ENCODE results near the gene NCBP3.
"Not testable (repeated sequence)": the region's sequence is repeated elsewhere in the genome, so short reads cannot be mapped to it uniquely, and the experiment has no call there.

NCBP3 gene

DNA sequence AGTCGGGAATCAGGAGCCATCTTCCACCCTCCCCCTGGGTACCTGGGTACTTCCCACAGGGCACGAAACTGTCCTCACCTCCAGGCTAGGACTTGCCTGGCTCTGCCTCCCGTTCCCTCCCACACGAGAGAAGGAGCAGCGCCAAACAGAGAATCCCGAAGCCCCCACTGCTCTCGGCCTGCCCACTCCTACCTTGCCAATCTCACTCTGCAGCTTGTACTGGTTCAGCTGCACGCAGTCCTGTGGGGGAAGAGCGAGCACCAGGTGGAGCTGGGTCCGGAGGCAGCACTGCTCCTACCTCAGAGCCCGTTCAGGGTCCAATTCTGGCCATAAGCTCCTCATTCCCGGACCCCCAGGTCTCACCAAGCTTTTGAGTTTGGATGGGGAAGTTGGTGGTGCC is 38.1 kb upstream of the NCBP3 start:
- DNase-seq: peak in 14 of 56 donors; percentile 7 to 55 (median 32)

DNA sequence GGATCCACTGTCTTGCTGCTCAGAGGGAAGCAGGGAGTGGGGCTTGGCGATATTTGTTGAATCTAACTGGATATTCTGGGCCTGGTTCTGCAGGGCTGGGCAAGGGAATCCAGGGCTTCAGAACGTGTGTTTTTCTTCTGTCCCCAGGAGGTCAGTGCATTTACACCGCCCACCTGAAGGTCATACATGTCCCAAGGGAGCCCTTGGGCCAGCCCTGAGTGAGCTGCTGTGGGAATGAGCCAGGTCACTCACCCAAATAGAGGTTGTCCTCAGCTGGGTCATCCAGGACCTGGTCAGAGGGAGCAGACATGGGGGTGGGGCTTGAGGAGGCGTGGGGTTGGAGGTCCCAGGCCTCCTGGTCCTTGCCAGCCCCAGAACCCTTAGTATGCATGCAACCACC is 36.2 kb upstream of the NCBP3 start:
- DNase-seq: no peak

DNA sequence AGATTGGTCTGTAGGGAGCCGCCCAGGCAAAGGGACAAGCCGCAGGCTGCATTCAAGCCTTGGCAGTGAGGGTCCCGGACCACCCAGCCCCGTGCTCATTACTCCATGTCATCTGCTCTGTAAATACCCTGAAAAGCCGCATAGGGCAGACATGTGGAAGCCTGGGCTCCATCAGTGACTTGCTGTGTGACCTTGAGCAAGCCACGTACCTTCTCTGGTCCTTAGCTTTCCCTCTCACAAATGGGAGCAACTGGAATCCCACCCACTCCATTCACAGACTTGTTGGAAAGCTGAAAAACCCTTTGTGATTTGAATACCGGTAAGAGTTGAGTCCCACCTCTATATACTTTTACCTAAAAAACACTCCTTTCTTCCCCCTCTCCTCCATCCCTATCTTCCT is 34.9 kb upstream of the NCBP3 start:
- DNase-seq: no peak

DNA sequence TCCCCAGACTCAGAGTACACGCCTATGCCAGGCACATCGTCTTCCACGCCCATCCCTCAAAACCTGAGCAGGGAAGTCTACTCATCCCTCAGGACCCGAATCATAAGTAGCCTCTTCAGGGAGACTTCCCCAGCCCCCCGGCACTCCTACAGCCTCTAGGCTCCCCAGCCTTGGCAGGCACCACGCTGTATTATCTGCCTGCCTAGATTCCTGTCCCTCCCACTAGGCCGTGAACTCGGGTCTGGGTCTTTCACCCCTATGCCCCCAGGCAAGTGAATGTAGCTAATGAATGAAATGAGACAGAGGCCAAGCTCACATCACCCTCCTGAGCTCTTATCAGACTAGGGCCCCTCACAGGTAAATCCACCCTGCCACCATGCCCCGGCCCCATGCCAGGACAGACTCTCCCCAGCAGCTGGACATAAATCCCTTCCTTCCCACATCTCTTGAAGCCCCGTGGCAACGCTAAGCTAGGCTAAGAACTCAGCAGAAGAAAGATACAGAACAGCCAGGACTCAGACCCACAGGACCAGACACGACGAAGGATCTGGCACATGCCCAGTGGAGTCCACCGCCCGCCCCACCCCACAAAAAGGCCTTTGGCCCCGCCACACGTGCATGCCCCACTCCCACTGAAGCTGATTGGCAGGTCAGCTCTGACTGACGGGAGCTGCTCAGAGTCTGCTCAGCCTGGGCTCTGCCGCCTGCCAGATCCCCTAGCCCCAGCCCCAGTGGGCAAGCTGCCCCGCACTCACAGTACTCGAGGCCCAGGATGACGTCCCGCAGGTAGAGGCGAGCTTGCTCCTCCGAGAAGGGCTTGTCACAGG is 33.8 kb upstream of the NCBP3 start:
- no peak for DNase-seq

DNA sequence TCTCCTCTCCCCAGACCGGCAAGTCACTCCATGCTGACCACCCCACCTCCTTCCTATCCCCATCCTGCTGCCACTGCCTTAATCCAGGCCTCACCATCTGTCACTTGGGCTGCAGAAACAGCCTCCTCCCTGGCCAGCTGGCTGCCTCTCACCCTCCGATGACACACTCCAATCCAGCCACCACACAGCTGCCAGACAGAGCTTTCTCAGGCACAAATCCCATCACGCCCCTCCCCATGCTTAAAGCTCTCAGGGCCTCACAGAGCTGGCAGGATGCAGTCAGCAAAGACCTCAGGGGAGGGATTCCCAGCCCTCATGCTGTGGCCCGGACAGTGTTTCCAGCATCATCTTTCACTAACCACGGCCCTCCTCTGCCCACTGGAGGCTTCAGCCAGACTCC is 33.1 kb upstream of the NCBP3 start:
- DNase-seq: peak in 1 of 56 donors; percentile 11

DNA sequence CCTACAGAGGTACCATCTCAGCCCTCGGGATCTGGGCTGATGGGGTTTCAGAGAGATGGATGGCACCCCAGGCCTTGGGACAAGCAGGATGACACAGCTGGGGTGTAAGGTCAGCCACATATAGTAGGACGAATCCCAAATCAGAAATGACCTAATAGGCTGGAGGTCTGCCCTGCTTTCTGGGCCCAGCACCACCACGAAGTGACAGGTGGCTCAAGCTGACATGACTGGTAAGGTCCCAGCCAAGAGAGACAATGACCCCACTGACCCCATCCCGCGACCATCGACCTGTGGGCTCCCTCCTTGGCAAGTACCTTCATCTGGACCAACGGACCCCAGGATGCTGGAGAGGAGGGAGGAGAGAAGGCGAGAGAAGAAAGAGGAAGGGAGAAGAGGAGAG is 31.2 kb upstream of the NCBP3 start:
- DNase-seq: no peak

DNA sequence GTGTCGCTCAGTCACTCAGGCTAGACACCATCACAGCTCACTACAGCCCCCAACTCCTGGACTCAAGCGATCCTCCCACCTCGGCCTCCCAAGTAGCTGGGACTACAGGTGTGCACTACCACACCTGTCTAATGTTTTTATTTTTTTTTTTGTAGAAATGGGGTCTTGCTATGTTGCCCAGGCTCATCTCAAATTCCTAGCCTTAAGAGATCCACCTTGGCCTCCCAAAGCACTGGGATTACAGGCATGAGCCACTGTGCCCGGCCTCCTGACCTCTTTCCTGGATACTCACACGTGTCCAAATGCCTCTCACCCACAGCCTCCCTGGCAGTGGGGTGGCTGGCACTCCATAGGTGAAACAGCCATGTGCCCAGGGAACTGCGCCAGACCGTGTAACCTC is 29.3 kb upstream of the NCBP3 start:
- DNase-seq: no peak

DNA sequence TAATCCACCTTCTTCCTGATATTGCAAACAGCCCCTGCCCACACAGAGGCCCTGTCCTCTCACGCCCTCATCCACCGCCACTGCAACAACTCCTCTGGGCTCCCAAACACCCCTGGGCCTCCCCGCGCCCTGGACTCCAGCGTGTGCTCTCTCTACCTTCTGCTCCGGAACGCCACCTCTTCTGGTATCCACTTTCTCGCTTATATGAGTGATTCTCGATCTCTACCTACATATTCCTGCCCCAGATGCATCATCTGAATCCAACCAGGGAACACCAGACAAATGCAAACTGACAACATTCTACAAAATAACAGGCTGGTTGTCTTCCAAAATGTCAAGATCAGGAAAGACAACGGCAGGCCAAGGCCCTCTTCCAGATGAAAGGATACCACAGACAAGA is 27.8 kb upstream of the NCBP3 start:
- no peak for DNase-seq

DNA sequence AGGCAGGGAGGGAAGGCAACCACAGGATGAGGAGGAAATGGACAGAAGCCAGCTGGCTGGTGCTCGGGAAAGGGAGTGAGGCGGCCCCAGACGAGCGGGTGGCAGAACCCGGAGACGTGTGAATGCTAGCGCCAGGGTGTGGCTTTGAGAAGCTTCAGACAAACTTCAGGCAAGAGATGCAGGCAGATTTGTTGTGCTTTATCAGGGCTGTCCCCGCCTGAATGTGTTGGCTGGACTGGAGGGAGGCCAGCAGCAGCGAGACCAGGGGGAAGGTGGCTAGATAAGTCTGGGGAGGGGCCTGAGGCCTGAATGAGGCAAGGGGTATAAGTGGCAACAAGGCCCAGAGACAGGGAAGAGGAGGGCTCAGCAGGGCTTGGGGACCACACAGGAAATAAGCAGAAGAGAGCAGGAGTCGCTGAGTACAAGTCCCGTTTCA is 24.8 kb upstream of the NCBP3 start:
- no peak for DNase-seq

DNA sequence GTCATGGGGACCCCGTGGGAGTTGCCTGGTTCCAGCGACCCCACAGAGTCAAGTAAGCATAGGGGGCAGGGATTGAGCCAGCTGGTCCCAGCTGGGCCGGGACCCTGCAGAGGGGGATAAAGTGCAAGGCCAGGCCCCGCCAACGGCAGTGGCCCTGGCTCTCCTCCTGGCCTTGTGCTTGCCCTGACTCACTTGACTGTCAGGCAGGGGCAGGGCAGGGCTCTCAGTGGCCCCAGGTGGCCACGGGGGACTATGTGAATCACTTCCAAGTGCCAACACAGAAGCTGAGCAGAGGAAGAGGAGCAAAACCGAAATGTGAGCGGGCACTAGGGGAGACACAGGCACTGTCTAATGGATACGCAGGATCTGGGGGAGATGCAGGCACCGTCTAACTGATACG is 21.6 kb upstream of the NCBP3 start:
- DNase-seq: no peak

DNA sequence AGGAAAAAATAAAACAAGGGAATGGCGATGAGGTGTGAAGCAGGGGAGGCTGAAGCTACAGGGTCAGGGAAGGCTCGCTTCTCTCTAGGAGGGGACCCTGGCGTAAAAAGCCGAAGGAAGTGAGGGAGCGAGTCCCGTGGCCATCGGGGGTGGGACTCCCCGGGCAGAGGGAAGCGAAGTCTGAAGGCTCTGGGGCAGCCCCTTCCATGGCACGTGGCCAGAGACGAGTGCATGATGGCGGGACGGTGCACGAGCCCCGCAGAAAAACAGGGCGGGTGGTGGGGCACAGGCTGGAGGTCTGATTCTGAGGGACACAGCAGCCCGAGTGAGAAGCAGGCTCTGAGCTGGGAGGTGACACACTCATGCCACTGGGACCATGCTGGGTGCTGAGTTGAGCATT is 21.1 kb upstream of the NCBP3 start:
- no peak for DNase-seq

DNA sequence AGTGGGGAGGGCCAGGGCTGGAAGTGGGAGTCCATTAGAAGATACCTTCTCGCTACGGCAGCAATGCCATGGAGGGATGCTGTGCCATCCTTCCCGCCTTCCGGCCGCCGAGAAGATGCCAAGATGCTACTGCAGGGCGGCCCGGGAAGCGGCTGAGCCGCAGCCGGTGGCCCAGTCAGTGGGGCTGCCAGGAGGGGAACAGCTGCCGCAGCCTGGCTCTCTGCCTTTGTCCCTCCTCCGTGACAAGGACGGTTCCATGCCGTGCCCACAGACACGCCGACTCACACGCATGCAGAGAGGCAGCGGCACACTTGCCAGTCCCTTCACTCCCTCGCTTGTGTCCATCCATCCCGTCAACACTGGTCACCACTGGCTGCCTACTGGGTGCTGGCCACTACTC is 20.2 kb upstream of the NCBP3 start:
- peak in 12 of 56 donors; percentile 2 to 41 (median 18) for DNase-seq

DNA sequence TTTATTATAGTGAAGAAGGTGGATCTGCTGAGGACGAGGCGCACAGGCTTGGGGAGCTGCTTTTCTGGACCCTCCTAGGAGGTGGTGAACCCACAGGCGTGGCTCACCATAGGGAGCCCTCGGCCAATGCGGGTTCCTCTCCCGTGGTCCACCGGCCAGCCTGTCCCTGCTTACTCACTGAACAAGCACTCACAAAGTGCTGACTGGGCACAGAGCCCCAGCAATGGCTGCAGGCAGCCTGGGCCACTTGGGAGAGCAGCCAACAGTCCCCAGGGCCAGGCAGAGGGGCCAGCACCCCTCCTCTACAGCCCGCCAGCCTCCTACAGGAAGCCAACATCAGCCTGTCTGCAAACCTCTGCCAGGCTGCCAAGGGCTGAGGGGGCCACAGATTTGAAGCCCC is 19.1 kb upstream of the NCBP3 start:
- peak in 27 of 56 donors; percentile 6 to 67 (median 26) for DNase-seq

DNA sequence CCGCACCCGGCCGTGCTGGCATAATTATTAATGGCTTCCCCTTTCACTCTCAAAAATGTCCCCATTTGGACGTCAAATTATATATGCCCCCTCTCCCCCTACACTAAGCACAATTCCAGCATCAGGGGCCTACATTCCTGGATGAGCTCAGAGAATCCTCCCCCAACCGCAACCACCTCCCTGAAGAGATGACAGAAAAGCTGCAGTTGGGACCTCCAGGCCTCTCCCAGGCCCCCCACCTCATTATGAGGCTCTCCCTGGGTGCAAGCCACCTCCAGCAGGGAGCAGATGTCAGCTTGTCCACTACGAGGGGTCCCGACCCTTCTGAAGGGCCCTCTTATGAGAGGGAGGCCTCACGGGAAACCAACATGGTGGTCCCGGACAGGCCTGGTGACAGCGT is 18.5 kb upstream of the NCBP3 start:
- no peak for DNase-seq

DNA sequence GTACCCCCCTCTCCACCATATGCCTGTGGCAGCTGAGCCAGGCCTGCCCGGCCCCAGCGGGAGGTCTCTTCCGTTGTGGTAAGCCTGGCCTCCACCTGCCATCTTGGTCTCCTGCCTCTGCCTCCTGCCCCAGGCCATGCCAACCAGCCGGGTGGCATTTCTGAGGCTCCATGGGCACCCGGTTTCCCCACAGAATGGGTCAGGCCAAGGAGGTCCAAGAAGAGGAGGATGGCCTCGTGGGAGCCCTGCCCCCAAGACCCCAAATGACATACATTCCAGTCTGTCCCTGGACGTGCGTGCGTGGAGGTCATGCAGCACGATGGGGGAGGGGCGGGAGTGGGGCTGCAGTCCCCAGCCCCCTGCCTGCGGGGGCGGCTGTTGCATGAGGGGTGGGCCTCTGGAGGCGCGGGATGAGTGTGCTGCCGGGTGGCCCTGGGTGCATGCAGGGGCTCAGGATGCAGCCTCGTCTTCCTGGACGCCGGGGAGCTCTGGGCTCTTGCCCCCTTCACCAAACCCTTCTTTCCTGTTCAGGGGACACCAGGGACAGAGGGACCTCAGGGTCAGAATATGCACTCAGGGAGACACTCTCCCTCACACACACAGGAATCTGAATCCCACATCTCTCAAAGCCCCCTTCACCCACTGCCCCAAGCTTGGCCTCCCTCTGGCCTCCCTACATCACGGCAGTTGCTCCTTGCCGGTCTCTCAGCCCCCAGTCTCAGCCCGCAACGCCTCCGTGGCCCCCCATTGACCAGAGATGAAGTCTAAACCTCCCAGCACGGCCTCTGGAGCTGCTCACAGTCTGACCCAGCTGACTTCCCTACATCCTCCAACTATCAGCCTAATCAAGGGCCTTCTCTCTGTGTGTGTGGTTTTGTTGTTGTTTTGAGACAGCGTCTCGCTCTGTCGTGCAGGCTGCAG is 16.0 kb upstream of the NCBP3 start:
- no peak for DNase-seq

DNA sequence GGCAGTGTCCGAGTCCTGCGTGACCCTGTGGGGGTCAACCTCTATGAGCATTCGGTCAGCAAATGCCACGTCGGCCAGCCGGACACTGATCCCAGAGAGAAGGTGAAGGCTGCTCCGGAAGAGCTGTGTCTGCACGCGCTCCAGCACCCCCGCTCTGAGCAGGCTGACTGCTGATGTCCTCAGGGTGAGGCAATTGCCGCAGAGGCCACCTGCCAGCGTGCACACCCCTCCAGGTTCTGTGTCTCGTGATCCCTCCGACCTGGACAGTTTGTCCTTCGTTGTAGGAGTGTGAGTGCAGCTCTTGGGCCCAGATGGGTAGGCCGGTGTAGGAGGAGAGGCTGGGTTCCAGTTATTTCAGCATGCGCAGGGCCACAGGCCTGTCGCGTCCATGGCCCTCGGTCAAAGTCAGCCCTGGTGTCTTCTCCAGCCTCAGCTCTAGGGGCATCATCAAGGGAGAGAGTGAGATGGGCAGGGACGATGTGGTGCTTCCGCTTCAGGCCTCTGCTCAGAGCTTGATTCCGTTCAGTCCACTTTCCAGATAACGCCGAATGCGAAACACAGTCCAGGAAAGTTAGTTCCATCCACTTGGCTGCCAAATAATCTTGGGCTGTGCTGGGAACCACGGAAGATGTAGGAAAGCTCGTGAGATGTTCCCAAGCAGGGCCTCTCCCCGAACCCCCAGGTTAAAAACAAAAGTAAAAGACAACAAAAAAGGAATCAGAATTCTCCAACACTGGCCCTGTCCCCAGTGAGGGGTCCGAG is 15.1 kb upstream of the NCBP3 start:
- no peak for DNase-seq

DNA sequence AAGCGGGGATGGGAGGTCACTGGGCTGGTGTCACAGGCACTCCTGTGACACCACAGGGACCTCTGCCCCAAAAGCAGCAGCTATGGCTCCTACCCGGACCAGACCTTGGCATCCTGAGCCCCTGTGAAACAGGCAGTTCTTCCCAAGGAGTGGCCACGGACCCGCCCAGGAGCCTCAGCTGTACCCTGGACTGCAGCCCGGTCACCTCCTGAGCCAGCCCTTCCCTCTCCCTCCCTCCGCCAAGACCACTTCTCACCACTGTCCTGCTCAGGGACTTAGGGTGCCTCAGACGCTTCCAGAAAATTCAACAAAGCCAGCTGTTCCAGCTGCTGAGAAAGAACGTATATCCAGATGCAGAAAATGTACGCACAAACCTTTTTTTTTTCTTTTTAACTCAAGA is 13.9 kb upstream of the NCBP3 start:
- no peak for DNase-seq

DNA sequence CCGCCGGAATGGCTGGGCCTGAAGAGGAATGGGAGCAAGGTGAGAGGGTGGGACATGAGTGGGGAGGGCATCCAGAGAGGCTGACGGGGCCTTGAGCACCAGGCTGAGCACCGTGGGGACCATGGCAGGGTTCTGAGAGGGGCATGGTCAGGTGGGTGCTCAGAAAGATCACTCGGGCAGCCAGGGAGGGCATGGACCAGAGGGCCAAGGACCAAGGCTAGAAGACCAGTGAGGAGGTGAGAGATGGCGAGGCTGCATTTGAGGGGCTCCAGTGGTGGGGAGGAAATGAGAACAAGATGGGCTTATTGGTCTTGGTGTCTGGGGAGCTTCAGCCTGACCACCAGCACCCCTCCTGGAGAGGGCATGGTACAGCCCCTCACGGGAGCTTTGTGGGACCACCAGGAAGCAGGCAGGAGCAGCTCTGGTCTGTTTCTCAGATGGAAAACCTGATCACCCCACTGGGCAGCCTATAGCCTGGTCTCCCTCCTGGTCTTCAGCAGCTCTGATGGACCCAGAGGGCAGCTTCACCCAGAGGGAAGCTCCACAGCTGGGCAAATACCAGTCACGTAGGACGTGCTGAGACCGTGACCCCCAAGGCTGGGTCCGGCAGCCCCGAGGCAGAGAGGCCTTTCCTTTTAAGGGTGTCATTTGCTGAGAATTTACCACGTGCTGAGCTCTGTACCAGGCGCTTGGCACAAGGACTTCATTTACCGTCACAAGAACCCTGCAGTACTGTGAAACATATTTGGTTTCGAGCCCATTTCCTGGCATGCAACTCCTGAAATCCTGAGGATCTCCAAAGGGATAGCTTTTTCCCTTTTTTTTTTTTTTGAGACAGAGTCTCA is 11.4 kb upstream of the NCBP3 start:
- no peak for DNase-seq

DNA sequence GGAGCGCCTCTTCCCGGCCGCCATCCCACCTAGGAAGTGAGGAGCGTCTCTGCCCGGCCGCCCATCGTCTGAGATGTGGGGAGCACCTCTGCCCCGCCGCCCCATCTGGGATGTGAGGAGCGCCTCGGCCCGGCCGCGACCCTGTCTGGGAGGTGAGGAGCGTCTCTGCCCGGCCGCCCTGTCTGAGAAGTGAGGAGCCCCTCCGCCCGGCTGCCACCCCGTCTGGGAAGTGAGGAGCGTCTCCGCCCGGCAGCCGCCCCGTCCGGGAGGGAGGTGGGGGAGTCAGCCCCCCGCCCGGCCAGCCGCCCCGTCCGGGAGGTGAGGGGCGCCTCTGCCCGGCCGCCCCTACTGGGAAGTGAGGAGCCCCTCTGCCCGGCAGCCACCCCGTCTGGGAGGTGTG is 8.2 kb upstream of the NCBP3 start:
- DNase-seq: not testable (repeated sequence)

DNA sequence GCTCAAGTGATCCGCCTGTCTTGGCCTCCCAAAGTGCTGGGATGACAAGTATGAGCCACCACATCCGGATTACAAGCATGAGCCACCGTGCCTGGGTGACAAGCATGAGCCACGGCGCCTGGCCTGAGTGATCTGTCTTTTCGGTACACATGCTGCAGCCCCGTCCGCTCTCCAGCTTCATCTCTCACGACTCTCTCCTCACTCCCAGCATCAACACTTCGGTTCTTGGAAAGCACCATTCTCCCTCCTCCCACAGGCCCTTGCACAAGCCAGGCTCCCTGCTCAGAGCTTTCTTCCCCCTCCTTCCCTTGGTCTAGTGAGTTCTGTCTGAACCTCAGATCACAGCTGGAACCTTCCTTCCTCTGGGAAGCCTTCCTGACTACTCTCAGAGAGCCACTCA is 6.5 kb upstream of the NCBP3 start:
- no peak for DNase-seq
